H9 (cell line): Measurements from ENCODE around the gene SLC7A5. TPM values are rescaled to one million over a fixed set of nuclear protein-coding genes. Genes with fewer than 3 reads are reported as not detected.
"Not testable (repeated sequence)": the region's sequence is repeated elsewhere in the genome, so short reads cannot be mapped to it uniquely, and the experiment has no call there.

Experiments used
- DNase-seq: peaks from one replicate; pipeline ENCODE4 v3.0.0-alpha.2; 2017
- H2AFZ ChIP-seq: one replicate; pipeline ENCODE4 v1.6.1; 2013; ENCODE audit warnings: mild to moderate bottlenecking, low read length, control low read depth, moderate library complexity
- H2AK5ac ChIP-seq: 2 replicates; pipeline ENCODE4 v1.6.1; 2013; ENCODE audit warnings: low read length, control low read depth, mixed read lengths; ENCODE audit not compliant: insufficient read length
- H2BK120ac ChIP-seq: one replicate; pipeline ENCODE4 v1.6.1; 2013; ENCODE audit warnings: low read depth, mild to moderate bottlenecking, low read length, control low read depth, inconsistent platforms; ENCODE audit not compliant: poor library complexity, severe bottlenecking
- H2BK12ac ChIP-seq: 2 replicates; pipeline ENCODE4 v1.6.1; 2013; ENCODE audit warnings: low read length, control low read depth, mixed read lengths, low read depth; ENCODE audit not compliant: insufficient read length
- H2BK15ac ChIP-seq: 2 replicates; pipeline ENCODE4 v1.6.1; 2013; ENCODE audit warnings: low read depth, low read length, control low read depth
- H2BK20ac ChIP-seq: one replicate; pipeline ENCODE4 v1.6.1; 2013; ENCODE audit warnings: low read depth, mild to moderate bottlenecking, low read length, control low read depth, inconsistent platforms; ENCODE audit not compliant: poor library complexity, severe bottlenecking
- H2BK5ac ChIP-seq: 2 replicates; pipeline ENCODE4 v1.6.1; 2013; ENCODE audit warnings: low read length, control low read depth, mixed read lengths; ENCODE audit not compliant: insufficient read length
- H3K14ac ChIP-seq: 2 replicates; pipeline ENCODE4 v1.6.1; 2013; ENCODE audit warnings: low read length, control low read depth; ENCODE audit not compliant: insufficient read depth
- H3K18ac ChIP-seq: 2 replicates; pipeline ENCODE4 v1.6.1; 2013; ENCODE audit warnings: low read depth, mild to moderate bottlenecking, mixed read lengths, low read length, control low read depth; ENCODE audit not compliant: insufficient read length
- H3K23ac ChIP-seq: 2 replicates; pipeline ENCODE4 v1.6.1; 2013; ENCODE audit warnings: low read length, control low read depth, mixed read lengths, low read depth; ENCODE audit not compliant: insufficient read length
- H3K23me2 ChIP-seq: 2 replicates; pipeline ENCODE4 v1.6.1; 2013; ENCODE audit warnings: low read depth, mild to moderate bottlenecking, mixed read lengths, low read length, control low read depth; ENCODE audit not compliant: insufficient read length, poor library complexity, severe bottlenecking
- H3K27ac ChIP-seq: 2 replicates; pipeline ENCODE4 v1.5.1; 2013; ENCODE audit warnings: low read length, control low read depth, mixed read lengths, low read depth; ENCODE audit not compliant: insufficient read length
- H3K27me3 ChIP-seq: 2 replicates; pipeline ENCODE4 v1.6.1; 2013; ENCODE audit warnings: low read length, control low read depth, inconsistent platforms; ENCODE audit not compliant: insufficient read depth
- H3K4ac ChIP-seq: 2 replicates; pipeline ENCODE4 v1.6.1; 2013; ENCODE audit warnings: low read depth, mild to moderate bottlenecking, control low read depth, inconsistent platforms, low read length, moderate library complexity
- H3K4me1 ChIP-seq: 2 replicates; pipeline ENCODE4 v1.6.1; 2013; ENCODE audit warnings: low read length, control low read depth, inconsistent platforms; ENCODE audit not compliant: insufficient read depth
- H3K4me2 ChIP-seq: 2 replicates; pipeline ENCODE4 v1.6.1; 2013; ENCODE audit warnings: low read length, control low read depth, mixed read lengths; ENCODE audit not compliant: insufficient read length, insufficient read depth
- H3K56ac ChIP-seq: 2 replicates; pipeline ENCODE4 v1.6.1; 2013; ENCODE audit warnings: low read depth, mild to moderate bottlenecking, mixed read lengths, low read length, control low read depth; ENCODE audit not compliant: insufficient read length
- H3K79me1 ChIP-seq: 2 replicates; pipeline ENCODE4 v1.6.1; 2013; ENCODE audit warnings: low read depth, mild to moderate bottlenecking, moderate library complexity, low read length, control low read depth, inconsistent platforms; ENCODE audit not compliant: insufficient read depth, poor library complexity, severe bottlenecking
- H3K79me2 ChIP-seq: 2 replicates; pipeline ENCODE4 v1.6.1; 2013; ENCODE audit warnings: low read length, control low read depth, inconsistent platforms; ENCODE audit not compliant: insufficient read depth
- H3K9ac ChIP-seq: 2 replicates; pipeline ENCODE4 v1.6.1; 2013; ENCODE audit warnings: low read length, control low read depth, mixed read lengths; ENCODE audit not compliant: insufficient read length; ENCODE audit errors: extremely low read depth
- H3K9me3 ChIP-seq: one replicate; pipeline ENCODE4 v1.6.1; 2013; ENCODE audit warnings: low read depth, low read length, inconsistent platforms; ENCODE audit not compliant: control insufficient read depth
- H3T11ph ChIP-seq: one replicate; pipeline ENCODE4 v1.6.1; 2013; ENCODE audit warnings: mild to moderate bottlenecking, low read length, control low read depth, inconsistent platforms
- H4K20me1 ChIP-seq: one replicate; pipeline ENCODE4 v1.6.1; 2013; ENCODE audit not compliant: control insufficient read depth, insufficient read length, insufficient read depth
- H4K5ac ChIP-seq: 2 replicates; pipeline ENCODE4 v1.6.1; 2013; ENCODE audit warnings: low read depth, mild to moderate bottlenecking, mixed read lengths, low read length, control low read depth; ENCODE audit not compliant: insufficient read length
- H4K8ac ChIP-seq: replicated peaks from 2 replicates; pipeline ENCODE4 v1.6.1; 2013; ENCODE audit warnings: low read length, control low read depth, mixed read lengths, low read depth; ENCODE audit not compliant: insufficient read length
- H4K91ac ChIP-seq: 2 replicates; pipeline ENCODE4 v1.6.1; 2013; ENCODE audit warnings: low read depth, mild to moderate bottlenecking, moderate library complexity, mixed read lengths, low read length, control low read depth; ENCODE audit not compliant: insufficient read length
- H3K27ac Mint-ChIP-seq, 3 experiments: 2 replicates in 2 of 3; 3 replicates in 1 of 3; pipeline ENCODE4 v1.8.0; 2020 to 2021; ENCODE audit warnings: mixed read lengths in 3 of 3, mild to moderate bottlenecking in 1 of 3, moderate library complexity in 1 of 3
- H3K27me3 Mint-ChIP-seq: 2 replicates; pipeline ENCODE4 v1.8.0; 2021; ENCODE audit warnings: low read depth, mild to moderate bottlenecking, moderate library complexity, mixed read lengths
- H3K36me3 Mint-ChIP-seq, 3 experiments: 2 replicates in 2 of 3; 3 replicates in 1 of 3; pipeline ENCODE4 v1.8.0; 2020 to 2021; ENCODE audit warnings: low read depth in 3 of 3, mixed read lengths in 3 of 3; ENCODE audit not compliant: insufficient read depth in 1 of 3
- H3K4me1 Mint-ChIP-seq, 2 experiments: 2 replicates each; pipeline ENCODE4 v1.8.0; 2020; ENCODE audit warnings: mixed read lengths in 2 of 2
- H3K4me3 Mint-ChIP-seq, 2 experiments: 2 replicates in 1 of 2; 3 replicates in 1 of 2; pipeline ENCODE4 v1.8.0; 2020 to 2021; ENCODE audit warnings: mild to moderate bottlenecking in 2 of 2, mixed read lengths in 2 of 2, moderate library complexity in 1 of 2
- H3K9me3 Mint-ChIP-seq, 2 experiments: 2 replicates in 1 of 2; 3 replicates in 1 of 2; pipeline ENCODE4 v1.8.0; 2020; ENCODE audit warnings: mild to moderate bottlenecking in 2 of 2, mixed read lengths in 2 of 2, moderate library complexity in 1 of 2
- WGBS: extraction: QIAGEN DNeasy Blood & Tissue Kit; methylation state at CpG from one replicate; pipeline ENCODE4 v1.1.7; 2013; ENCODE audit warnings: missing lambda C conversion rate, low lambda C conversion rate, mixed read lengths; ENCODE audit not compliant: insufficient read length; ENCODE audit errors: extremely low coverage; 5-methylcytosine and 5-hydroxymethylcytosine counted together
- total RNA-seq: library from RNA; stranded (reverse); gene quantifications from 2 replicates; pipeline ENCODE4 v1.2.1, GENCODE V29; 2021
- TF ChIP-seq, protein P1 (sequence below): fragments of 200-600 bp; sonication (generic); conservative IDR thresholded peaks from 3 replicates; pipeline ENCODE4 v1.8.0; 2021; ENCODE audit warnings: antibody characterized with exemption, mild to moderate bottlenecking

SLC7A5 gene
- total RNA-seq, 1 experiment from 2014 or later = 217 TPM

- Mint-ChIP-seq H3K27ac (no peak overlapping the region), H3K9me3 (no peaks in the 10 kb centered on the region; a peak in 1 of 5 replicates), H3K27me3 (peaks cover 7% of the 10 kb centered on the region), H3K4me3 (no peak overlapping the region), H3K36me3 (no peaks in the 10 kb centered on the region; a peak in 1 of 7 replicates), H3K4me1 (peaks cover 4 to 6% of the 10 kb centered on the region in 2 experiments)
- Histone ChIP-seq H3K18ac (no peak overlapping the region), H4K20me1 (peaks cover 3% of the 10 kb centered on the region), H2BK5ac (no peak overlapping the region), H2BK12ac (no peak overlapping the region), H3K14ac (no peak overlapping the region), H2AK5ac (no peak overlapping the region), H3K79me1 (no peaks in the 10 kb centered on the region), H4K5ac (no peak overlapping the region), H3K23ac (no peak overlapping the region), H3K4ac (no peak overlapping the region), H3K23me2 (no peaks in the 10 kb centered on the region), H2BK120ac (no peak overlapping the region), H3T11ph (no peak overlapping the region), H3K9ac (no peak overlapping the region), H2AFZ (no peak overlapping the region), H3K4me2 (no peak overlapping the region), H3K9me3 (no peaks in the 10 kb centered on the region), H3K79me2 (no peaks in the 10 kb centered on the region), H4K91ac (no peak overlapping the region), H2BK15ac (no peak overlapping the region), H3K27ac (no peak overlapping the region), H4K8ac (no peak overlapping the region), H3K27me3 (no peaks in the 10 kb centered on the region), H2BK20ac (no peak overlapping the region), H3K4me1 (no peaks in the 10 kb centered on the region), H3K56ac (no peak overlapping the region)
- no CpG with 5 or more reads among the region's 25 CpGs for WGBS
- DNase-seq = no peak
- TF ChIP-seq, protein P1, sequence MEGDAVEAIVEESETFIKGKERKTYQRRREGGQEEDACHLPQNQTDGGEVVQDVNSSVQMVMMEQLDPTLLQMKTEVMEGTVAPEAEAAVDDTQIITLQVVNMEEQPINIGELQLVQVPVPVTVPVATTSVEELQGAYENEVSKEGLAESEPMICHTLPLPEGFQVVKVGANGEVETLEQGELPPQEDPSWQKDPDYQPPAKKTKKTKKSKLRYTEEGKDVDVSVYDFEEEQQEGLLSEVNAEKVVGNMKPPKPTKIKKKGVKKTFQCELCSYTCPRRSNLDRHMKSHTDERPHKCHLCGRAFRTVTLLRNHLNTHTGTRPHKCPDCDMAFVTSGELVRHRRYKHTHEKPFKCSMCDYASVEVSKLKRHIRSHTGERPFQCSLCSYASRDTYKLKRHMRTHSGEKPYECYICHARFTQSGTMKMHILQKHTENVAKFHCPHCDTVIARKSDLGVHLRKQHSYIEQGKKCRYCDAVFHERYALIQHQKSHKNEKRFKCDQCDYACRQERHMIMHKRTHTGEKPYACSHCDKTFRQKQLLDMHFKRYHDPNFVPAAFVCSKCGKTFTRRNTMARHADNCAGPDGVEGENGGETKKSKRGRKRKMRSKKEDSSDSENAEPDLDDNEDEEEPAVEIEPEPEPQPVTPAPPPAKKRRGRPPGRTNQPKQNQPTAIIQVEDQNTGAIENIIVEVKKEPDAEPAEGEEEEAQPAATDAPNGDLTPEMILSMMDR = no peak
Measured at GRCh38 chr16:87914812-87915211, 45.5 kb upstream of the SLC7A5 start.

- not testable (repeated sequence) for H3K14ac ChIP-seq, H3K9me3 ChIP-seq, H3K23ac ChIP-seq, H4K20me1 ChIP-seq, H2BK15ac ChIP-seq, H3K18ac ChIP-seq, H3K4me3 Mint-ChIP-seq, H4K91ac ChIP-seq, H3K4me1 ChIP-seq, H4K8ac ChIP-seq, H3K79me1 ChIP-seq, H2BK5ac ChIP-seq, H3T11ph ChIP-seq, H3K56ac ChIP-seq, H3K4ac ChIP-seq, H3K4me2 ChIP-seq, H3K4me1 Mint-ChIP-seq, H3K27ac ChIP-seq, H3K9me3 Mint-ChIP-seq, H3K27me3 ChIP-seq, H2AFZ ChIP-seq, H3K9ac ChIP-seq, H3K23me2 ChIP-seq, H3K79me2 ChIP-seq, DNase-seq, H3K27ac Mint-ChIP-seq, H2BK120ac ChIP-seq, H2AK5ac ChIP-seq, H2BK12ac ChIP-seq, H3K36me3 Mint-ChIP-seq, H2BK20ac ChIP-seq, H4K5ac ChIP-seq
- peaks cover 11% of the 10 kb centered on the region for H3K27me3 Mint-ChIP-seq
- no CpG with 5 or more reads among the region's 27 CpGs for WGBS
Measured at GRCh38 chr16:87914021-87914725, 44.9 kb upstream of the SLC7A5 start.
